ENCODE measurements around the gene RERE.

- TF ChIP-seq TAF1 (IDR thresholded peaks at IDR 0.05; ENCODE audit: borderline replicate concordance, low read depth, low read length) (no peak), POLR2A (IDR thresholded peaks at IDR 0.05; ENCODE audit: low read depth, low read length) (no peak), POLR2AphosphoS5 (IDR thresholded peaks at IDR 0.05; ENCODE audit: low read depth, low read length) (no peak)
Observed at GRCh38 chr1:8752411-8752810, 65.0 kb downstream of the RERE start.
